Skeletal muscle satellite cell (primary cell): Measurements from ENCODE around the gene ZSCAN20. TPM values are rescaled to one million over a fixed set of nuclear protein-coding genes. Genes with fewer than 3 reads are reported as not detected.

Experiments used
- H3K27me3 ChIP-seq: 2 replicates; pipeline ENCODE4 v1.7.0; 2013; ENCODE audit warnings: low read length; ENCODE audit not compliant: control insufficient read depth, insufficient read depth
- H3K36me3 ChIP-seq: 2 replicates; pipeline ENCODE4 v1.7.0; 2013; ENCODE audit warnings: mild to moderate bottlenecking, control low read depth, low read length; ENCODE audit not compliant: insufficient read depth
- H3K4me1 ChIP-seq: 2 replicates; pipeline ENCODE4 v1.7.0; 2013; ENCODE audit warnings: low read length; ENCODE audit not compliant: control insufficient read depth, insufficient read depth
- H3K4me2 ChIP-seq: 2 replicates; pipeline ENCODE4 v1.7.0; 2013; ENCODE audit warnings: mild to moderate bottlenecking, low read length
- H3K4me3 ChIP-seq: 2 replicates; pipeline ENCODE4 v1.7.0; 2013; ENCODE audit warnings: low read length
- H3K9ac ChIP-seq: 2 replicates; pipeline ENCODE4 v1.7.0; 2013; ENCODE audit warnings: mild to moderate bottlenecking, low read depth, low read length, moderate library complexity
- H3K9me3 ChIP-seq: replicated peaks from 2 replicates; pipeline ENCODE4 v1.7.0; 2013; ENCODE audit warnings: mild to moderate bottlenecking, control low read depth, low read length
- total RNA-seq: library from RNA; depleted of rRNA; stranded (reverse); fragments of >200 nt; gene quantifications from 2 replicates; pipeline ENCODE4 v1.2.3, GENCODE V29; 2012; rRNA removed

The ZSCAN20 gene
- 8.3 and 8.9 TPM in 2 replicates for total RNA-seq

- H3K4me1 ChIP-seq = peaks cover 31% of the 10 kb centered on the region
- H3K4me3 ChIP-seq = peak within 1 kb of the TSS; percentile 78
- no peaks in the 10 kb centered on the region for H3K36me3 ChIP-seq
- H3K27me3 ChIP-seq = no peaks in the 10 kb centered on the region
- no peaks in the 10 kb centered on the region for H3K9me3 ChIP-seq
- H3K4me2 ChIP-seq = peak within 1 kb of the TSS; percentile 88
- H3K9ac ChIP-seq = peak within 1 kb of the TSS; percentile 88
These were observed at the start of gene ZSCAN20 for GRCh38 chr1:33472269-33472980. Gene ZSCAN20, plus strand, starts transcription at chr1:33472645. Its CDS starts 6,644 bp downstream, at chr1:33479289.

- Histone ChIP-seq H3K9me3 (no peaks in the 10 kb centered on the region), H3K4me1 (peaks cover 39% of the 10 kb centered on the region), H3K4me3 (no peak overlapping the region), H3K27me3 (no peaks in the 10 kb centered on the region), H3K9ac (peak overlapping the region; percentile 55), H3K36me3 (peaks cover 19% of the 10 kb centered on the region), H3K4me2 (peak overlapping the region; percentile 30)
These were observed 48.2 kb upstream of the ZSCAN20 start for GRCh38 chr1:33424205-33424604.

GRCh38 chr1:33424610-33425009 is 47.8 kb upstream of the ZSCAN20 start:
- H3K4me1 ChIP-seq = peaks cover 40% of the 10 kb centered on the region
- peaks cover 19% of the 10 kb centered on the region for H3K36me3 ChIP-seq
- no peak overlapping the region for H3K4me3 ChIP-seq
- H3K9me3 ChIP-seq = no peaks in the 10 kb centered on the region
- H3K27me3 ChIP-seq = no peaks in the 10 kb centered on the region
- H3K9ac ChIP-seq = peak overlapping the region; percentile 55
- H3K4me2 ChIP-seq = peak overlapping the region; percentile 30

- peaks cover 9% of the 10 kb centered on the region for H3K36me3 ChIP-seq
- no peak overlapping the region for H3K9ac ChIP-seq
- no peak overlapping the region for H3K4me3 ChIP-seq
- no peaks in the 10 kb centered on the region for H3K27me3 ChIP-seq
- no peaks in the 10 kb centered on the region for H3K9me3 ChIP-seq
- no peak overlapping the region for H3K4me2 ChIP-seq
- peaks cover 41% of the 10 kb centered on the region for H3K4me1 ChIP-seq
These were observed 46.5 kb upstream of the ZSCAN20 start for GRCh38 chr1:33425900-33426299.

- Histone ChIP-seq H3K4me3 (no peak overlapping the region), H3K36me3 (peaks cover 9% of the 10 kb centered on the region), H3K9ac (no peak overlapping the region), H3K9me3 (no peaks in the 10 kb centered on the region), H3K4me1 (peaks cover 36% of the 10 kb centered on the region), H3K27me3 (no peaks in the 10 kb centered on the region), H3K4me2 (no peak overlapping the region)
These were observed 45.5 kb upstream of the ZSCAN20 start for GRCh38 chr1:33426916-33427315.

- Histone ChIP-seq H3K36me3 (peaks cover 9% of the 10 kb centered on the region), H3K9ac (no peak overlapping the region), H3K27me3 (no peaks in the 10 kb centered on the region), H3K4me1 (peaks cover 46% of the 10 kb centered on the region), H3K9me3 (no peaks in the 10 kb centered on the region), H3K4me2 (peak overlapping the region; percentile 94), H3K4me3 (peak overlapping the region; percentile 85)
These were observed 43.8 kb upstream of the ZSCAN20 start for GRCh38 chr1:33428661-33429060.

- Histone ChIP-seq H3K9me3 (no peaks in the 10 kb centered on the region), H3K9ac (peak overlapping the region; percentile 86), H3K27me3 (no peaks in the 10 kb centered on the region), H3K4me1 (peaks cover 47% of the 10 kb centered on the region), H3K4me2 (peak overlapping the region; percentile 94), H3K4me3 (peak overlapping the region; percentile 85), H3K36me3 (peaks cover 9% of the 10 kb centered on the region)
These were observed 43.1 kb upstream of the ZSCAN20 start for GRCh38 chr1:33429332-33429731.

GRCh38 chr1:33429856-33430691 is 42.4 kb upstream of the ZSCAN20 start:
- H3K9ac ChIP-seq = peak overlapping the region; percentile 86
- H3K4me2 ChIP-seq = peak overlapping the region; percentile 94
- H3K36me3 ChIP-seq = peaks cover 8% of the 10 kb centered on the region
- no peaks in the 10 kb centered on the region for H3K27me3 ChIP-seq
- peaks cover 47% of the 10 kb centered on the region for H3K4me1 ChIP-seq
- H3K4me3 ChIP-seq = peak overlapping the region; percentile 85
- H3K9me3 ChIP-seq = no peaks in the 10 kb centered on the region

- Histone ChIP-seq H3K9ac (peak within 1 kb of the TSS; percentile 86), H3K4me1 (peaks cover 54% of the 10 kb centered on the region), H3K9me3 (no peaks in the 10 kb centered on the region), H3K4me2 (peak within 1 kb of the TSS; percentile 94), H3K36me3 (no peaks in the 10 kb centered on the region), H3K27me3 (no peaks in the 10 kb centered on the region), H3K4me3 (peak within 1 kb of the TSS; percentile 85)
These were observed 41.5 kb upstream of the ZSCAN20 start, which contains the start of gene PHC2 for GRCh38 chr1:33430692-33431593. Gene PHC2, minus strand, starts transcription at chr1:33431095. Its CDS starts 55,556 bp downstream, at chr1:33375539.

GRCh38 chr1:33433509-33434362 is 38.7 kb upstream of the ZSCAN20 start:
- no peaks in the 10 kb centered on the region for H3K9me3 ChIP-seq
- H3K36me3 ChIP-seq = no peaks in the 10 kb centered on the region
- peak overlapping the region; percentile 56 for H3K4me2 ChIP-seq
- peak overlapping the region; percentile 16 for H3K9ac ChIP-seq
- H3K4me3 ChIP-seq = no peak overlapping the region
- H3K27me3 ChIP-seq = no peaks in the 10 kb centered on the region
- H3K4me1 ChIP-seq = peaks cover 49% of the 10 kb centered on the region
